HG03103 (cell line): ENCODE results near the gene WWOX.

Experiments
- ATAC-seq: cut with Tn5 transposase; IDR thresholded peaks from one replicate; pipeline ENCODE4 v1.9.1; 2021; ENCODE audit warnings: low read depth; ENCODE audit not compliant: unreplicated experiment

Gene WWOX

DNA sequence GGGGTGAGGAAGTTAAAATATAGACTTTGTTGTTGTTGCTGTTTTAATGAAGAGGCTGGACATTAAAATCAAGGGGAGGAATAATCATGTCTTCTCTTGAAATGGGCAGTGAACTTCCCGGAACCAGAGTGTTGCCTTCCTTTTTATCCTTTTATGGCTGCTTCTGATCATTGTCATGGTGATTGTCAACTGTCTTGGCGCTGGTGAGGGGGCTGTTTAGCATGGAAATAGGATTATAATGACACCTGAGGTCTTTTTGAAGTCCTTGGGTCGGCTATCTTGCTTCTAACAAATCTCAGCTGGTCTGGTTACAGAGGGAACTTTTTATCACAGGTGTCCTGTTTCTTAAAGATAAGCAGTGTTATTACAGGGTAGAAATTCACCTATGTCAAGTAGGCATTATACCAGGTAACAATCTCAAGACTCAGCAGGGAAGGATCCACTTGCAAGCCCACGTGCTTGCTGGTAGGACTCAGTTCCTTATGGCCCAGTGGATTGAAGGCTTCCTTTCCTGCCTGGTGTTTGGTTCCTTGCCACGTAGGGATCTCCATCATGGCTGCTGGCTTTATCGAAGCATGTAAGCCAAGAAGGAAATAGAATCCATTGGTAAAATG lies 349.3 kb downstream of the WWOX start:
- no peak for ATAC-seq

GRCh38 chr16:78450255-78450654 lies 350.8 kb downstream of the WWOX start:
- no peak for ATAC-seq

DNA sequence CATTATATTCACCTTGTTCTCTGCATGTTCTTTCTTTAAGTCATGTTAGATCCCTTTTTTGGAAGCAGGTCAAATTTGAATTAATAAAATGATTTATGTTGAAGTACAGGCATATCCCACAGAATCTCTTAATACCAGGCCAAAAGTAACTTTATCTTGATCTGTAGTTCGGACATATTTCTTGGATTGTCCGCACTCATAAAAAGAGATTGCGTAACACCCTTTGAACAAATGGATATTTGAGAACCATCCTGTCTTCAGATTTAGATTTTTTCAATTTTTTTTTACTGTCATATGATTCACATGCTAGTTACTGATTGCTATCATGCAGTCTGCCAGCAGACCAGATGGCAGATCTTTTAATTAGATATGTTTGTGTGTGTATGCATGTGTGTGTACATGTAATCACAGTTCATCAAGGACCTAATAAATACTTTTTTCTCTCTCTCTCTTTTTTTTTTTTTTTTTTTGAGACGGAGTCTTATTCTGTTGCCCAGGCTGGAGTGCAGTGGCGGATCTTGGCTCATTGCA lies 352.6 kb downstream of the WWOX start:
- ATAC-seq, result no peak

- no peak for ATAC-seq
These were observed 356.4 kb downstream of the WWOX start for GRCh38 chr16:78455861-78456260.

GRCh38 chr16:78458588-78458987 lies 359.1 kb downstream of the WWOX start:
- no peak for ATAC-seq

- ATAC-seq, result no peak
These were observed 361.0 kb downstream of the WWOX start for GRCh38 chr16:78460428-78460827.

DNA sequence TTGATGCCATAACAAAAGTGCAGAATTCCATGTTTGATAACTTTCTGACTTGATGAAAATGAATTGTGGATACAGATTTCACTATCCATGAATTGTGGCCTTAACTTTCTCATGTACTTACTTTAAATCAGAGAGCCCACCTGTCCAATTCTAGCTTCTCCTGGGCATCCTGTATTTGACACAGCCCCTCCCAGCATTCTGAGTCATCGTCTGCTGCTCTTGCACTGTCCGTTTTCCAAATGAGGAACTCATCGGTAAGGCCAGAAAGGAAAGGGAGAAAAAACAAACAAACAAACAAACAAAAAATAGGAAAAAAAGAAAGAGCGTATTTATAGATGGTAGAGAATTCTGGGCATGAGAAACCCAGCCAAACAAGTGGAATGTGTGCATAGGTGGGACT lies 361.6 kb downstream of the WWOX start:
- no peak for ATAC-seq

DNA sequence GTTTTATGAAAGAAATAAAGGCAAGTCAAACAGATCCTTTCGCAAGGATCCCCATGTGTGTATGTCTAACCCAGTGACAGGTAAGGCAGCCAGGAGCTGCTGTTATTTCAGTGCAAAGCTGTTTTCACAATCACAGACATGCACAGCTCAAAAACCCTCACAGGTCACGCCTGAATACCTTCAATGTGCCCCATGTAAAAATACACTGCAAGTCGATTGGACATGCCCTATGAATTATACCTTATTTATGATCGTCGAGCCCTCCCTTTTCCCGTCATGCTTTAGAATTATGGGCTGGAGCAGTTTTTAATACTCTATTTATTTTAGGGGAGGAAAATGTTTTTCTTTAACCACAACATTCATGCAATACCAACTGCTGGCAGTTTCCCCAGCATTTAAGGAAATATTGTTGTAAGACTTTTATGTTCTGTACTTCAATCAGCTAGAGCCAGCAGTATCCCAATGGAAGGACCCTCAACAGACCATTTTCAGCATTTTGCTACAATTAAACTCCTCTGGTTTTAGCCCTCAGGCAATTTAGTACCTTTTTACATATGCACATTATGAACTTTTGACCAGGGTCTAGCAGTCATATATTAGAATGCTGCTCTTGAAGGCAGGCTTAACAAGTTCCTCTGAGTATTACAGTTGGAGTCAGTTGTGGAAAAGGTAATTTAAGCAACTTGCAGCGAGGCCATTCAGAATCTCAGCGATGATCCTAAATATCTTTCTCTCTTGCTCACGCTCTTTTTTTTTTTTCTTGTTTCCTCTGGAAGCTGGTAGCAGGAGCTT lies 362.2 kb downstream of the WWOX start:
- no peak for ATAC-seq

DNA sequence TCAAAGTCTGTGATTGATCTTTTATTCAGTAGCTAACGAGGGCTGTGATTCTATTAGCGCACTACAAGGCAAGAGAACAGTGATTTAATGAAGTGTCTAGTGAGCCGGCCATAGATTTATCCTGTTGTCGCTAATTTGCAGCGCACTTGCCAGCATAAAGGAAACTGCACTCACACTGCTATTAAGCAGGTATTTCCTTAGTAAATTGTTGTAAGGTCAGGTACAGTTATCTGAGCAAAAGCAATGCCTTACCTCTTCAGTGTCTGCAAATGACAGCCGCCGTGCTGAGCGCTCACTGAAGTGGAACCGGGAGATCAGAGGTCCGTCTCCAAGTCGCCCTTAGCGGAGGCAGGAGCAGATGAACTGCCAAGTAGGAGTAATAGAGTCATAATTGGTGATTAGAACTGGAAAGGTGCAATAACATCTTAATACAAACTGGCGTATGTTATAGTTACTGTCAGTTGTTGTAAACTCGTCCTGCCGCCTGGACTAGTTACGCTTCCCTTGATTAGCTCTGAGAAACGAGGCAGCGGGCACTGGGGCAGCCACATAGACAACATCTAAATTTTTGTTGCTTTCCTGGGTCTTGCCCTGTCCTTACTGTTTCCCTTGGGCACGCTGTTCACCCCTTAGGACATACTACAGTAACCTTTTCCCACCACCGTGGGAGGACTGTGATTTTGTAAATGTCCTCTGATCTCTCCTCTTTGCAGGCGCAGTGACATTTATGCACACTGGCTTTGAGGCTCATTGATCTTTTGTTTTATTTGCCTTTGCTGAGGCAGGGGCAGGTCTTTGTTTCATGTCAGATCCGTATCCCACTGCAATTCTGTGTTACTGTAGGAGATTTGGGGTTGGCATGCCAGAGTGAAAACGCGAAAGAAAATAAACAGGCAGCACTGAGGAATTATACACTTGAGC lies 363.1 kb downstream of the WWOX start:
- ATAC-seq, result no peak

DNA sequence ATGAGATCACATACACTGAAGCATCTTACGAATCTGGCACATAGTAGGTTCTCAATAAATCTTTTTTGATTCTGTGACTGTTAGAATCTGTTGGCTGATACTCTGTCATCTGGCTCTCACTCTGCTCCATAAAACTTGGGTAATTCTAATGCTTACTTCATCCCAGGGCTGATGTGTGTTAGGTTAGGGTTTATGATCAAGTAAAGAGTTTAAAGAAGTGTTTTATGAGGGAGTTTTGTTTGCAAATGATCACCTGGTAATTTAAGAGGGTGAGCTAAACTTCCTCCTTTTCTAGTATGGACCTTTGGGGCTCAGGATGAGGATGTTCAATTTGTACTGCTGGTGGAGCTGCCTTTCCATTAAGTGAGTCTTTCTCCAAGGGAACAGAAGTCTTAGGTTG lies 364.1 kb downstream of the WWOX start:
- ATAC-seq, result no peak

GRCh38 chr16:78464833-78465232 lies 365.4 kb downstream of the WWOX start:
- no peak for ATAC-seq

DNA sequence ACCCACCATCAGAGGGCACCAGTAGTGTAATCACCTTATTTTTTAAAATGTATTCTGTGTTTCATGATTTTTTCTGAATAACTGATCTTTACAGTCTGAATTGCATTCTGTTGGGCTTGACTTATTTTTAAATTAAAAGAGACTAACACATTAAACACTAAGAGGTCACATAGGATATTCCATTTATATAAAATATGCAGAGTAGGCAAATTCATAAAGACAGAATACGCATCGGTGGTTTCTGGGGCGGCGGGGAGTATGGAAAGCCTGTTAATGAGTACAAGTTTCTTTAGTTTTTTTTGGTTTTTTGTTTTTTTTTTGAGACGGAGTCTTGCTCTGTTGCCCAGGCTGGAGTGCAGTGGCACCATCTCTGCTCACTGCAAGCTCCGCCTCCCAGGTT lies 366.3 kb downstream of the WWOX start:
- ATAC-seq, result no peak

GRCh38 chr16:78469787-78470186 lies 370.3 kb downstream of the WWOX start:
- no peak for ATAC-seq

DNA sequence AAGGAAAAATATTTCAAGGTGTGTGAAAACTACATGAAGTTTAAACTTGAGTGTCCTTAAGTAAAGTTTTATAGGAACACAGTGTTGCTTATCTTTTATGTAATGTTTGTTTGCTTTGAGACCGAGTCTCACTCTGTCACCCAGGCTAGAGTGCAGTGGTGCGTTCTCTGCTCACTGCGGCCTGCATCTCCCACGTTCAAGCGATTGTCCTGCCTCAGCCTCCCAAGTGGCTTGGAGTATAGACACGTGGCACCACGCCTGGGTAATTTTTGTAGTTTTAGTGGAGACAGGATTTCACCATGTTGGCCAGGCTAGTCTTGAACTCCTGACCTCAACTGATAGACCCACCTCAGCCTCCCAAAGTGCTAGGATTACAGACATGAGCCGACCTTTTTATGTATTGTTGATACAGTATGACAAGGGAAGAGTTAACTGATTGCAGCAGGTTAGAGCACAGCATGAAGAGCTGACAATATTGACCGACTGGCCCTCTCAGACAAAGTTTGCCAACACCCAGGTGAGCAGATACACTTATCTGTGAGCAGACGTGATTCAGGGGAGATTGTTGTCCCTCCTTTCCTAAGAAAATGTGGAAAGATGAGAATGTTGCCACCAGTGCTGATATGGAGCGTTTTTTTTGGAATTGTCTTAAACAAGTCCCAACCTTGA lies 373.7 kb downstream of the WWOX start:
- no peak for ATAC-seq

GRCh38 chr16:78474762-78475161 lies 375.3 kb downstream of the WWOX start:
- ATAC-seq, result peak; percentile 87

GRCh38 chr16:78476615-78477014 lies 377.2 kb downstream of the WWOX start:
- ATAC-seq, result no peak

DNA sequence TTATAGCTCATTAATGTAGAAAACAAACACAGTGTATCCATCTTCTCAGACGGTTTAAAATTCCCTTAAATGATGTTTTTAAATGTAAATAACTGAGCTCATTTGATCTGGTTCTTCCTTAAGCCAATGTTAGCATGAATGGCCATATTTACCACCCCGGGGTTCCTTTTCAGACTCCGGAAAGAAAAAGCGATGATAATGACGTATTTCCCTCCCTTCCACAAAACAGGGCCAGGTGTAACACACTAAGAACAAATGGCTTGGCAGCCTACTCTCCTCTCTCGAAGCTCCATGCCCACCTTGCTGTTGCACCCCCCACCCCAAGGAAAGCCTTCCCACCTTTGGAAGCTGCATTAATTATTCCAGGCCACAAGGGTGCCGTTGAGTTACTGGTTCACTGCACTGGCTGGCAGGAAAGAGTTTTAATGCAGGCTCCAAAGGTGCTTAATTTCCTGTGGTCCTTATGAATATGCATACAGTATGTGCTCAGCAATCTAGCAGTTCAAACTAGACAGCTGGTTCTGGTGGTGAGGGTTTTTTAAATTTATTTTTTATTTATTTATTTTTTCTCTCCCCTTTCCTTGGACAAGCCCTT lies 378.9 kb downstream of the WWOX start:
- ATAC-seq, result no peak

- ATAC-seq, result no peak
These were observed 380.3 kb downstream of the WWOX start for GRCh38 chr16:78479723-78480122.

GRCh38 chr16:78480588-78480987 lies 381.1 kb downstream of the WWOX start:
- no peak for ATAC-seq
